Activated CD4-positive, alpha-beta T cell treated with anti-CD3 and anti-CD28 coated beads, Interleukin-2, amount 50 U/mL, for 4 hours (primary cell): ENCODE measurements around the gene RRBP1.

Experiments
- DNase-seq, 2 experiments: peaks; one replicate each; pipeline ENCODE4 v3.0.0-alpha.2; 2020

Gene RRBP1

DNA sequence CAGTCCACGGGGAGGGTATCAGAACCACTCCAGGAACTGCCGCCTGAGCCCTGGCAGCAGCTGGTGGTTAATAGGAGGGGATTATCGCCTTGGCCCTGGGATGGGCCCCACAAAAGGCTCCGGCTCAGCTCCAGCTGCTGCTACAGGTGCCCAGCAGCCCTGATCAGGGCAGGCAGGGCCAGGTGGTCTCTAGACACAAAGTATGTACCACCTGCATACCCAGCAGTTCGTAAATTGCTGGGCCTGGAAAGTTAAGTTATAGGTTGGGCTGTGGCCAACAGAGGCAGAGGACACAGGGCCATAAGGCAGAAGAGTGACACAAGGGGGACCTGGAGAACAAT is 35.1 kb downstream of the RRBP1 start:
- no peak for DNase-seq

DNA sequence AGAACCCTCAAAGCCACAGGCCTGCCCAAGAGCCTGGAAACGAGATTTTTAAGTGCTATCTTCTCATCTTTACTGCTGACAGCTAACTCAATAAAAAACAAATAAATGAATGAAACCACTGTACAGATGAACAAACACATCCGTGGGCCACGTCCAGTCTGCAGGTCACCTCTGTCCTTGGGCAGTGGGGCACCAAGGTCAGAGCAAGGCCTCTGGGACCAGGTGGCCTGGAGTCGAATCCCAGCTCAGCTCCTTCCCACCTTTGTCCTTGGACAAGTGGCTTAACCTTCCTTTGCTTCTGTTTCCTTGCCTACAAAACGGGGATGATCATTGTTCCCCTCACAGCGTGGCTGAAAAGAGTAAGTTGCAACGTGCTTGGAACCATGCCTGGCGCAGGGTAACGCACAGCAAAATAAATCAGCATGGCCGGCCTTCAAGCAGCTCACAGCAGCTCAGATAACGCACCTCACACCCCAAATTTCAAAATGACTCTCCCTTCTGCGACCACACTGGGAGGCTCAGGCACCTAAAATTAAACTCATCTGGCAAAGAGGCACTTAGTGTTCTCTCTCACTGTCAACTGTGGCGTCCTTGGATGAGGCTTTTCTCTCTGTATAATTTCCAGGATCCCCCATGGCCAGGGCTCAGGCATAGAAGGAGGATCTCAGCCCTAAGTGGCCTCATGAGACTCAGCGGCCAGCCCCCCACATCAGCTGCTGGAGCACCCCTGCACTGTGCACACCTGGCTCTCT is 35.7 kb downstream of the RRBP1 start:
- DNase-seq = no peak

DNA sequence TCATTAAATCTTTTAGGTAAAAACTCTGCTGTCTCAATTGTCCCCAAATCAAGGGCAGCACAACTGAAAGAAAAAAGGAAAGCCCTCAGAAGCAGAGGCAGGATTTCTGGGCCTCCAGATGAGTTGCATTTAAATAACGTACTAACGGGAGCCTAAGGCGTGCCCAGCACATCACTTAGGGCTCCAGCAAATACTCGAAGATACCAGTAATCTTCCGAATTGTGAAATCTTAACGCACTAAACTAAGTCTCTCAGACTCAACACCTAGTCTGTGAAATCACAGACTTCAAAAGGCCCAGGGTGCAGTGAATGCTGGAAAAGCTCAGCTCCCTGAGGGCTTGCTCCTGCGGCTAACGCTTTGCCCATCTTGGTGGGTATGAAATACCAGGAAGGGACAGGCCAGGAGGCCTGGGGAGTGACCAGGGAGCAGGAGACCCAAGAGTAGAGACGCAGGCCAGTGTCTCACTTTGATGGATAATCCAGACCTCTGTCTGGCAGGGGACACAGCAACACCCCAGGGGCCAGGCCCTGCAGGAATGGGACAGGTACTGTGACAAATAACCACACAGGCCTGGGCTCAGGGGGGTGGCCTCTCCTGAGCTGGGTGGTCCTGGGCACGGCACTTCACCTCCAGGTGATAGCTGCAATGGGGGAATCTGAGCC is 36.4 kb downstream of the RRBP1 start:
- DNase-seq = no peak

DNA sequence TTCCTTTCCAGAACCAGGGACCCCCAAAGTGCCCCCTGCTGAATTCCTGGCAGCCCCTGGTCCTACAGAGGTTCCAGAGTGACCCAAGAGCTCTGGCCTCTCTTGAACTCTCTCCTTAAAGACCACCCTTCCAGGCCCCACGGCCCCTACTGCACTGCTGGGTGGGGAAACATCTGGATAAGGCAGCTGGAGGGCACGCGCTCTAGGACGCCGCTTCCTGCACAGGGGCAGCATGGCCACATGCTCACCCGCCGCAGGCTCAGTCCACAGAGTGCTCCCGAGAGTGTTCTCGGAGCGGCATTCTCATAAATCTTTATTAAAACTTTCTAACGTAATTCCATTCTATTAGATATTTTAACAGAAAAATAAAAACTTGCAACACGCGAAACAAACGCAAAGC is 37.0 kb downstream of the RRBP1 start:
- DNase-seq = no peak

DNA sequence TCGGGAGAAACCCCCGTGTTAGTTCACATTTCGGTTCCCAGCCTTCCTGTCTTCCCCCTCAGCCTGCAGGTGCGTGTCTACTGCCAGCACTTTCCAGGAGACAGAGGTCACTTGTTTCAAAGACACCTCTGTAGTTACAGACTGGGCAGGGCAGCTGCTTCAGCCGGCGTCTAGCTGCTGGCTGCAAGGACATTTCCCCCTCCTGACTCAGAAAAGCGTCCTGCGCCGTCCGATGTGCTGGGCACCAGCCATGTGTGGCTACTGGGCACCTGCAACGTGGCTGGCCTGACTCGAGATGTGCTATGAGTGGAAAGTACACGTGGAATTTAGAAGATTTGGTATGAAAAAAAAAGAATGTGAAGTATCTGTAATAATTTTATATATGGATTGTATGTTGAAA is 37.6 kb downstream of the RRBP1 start:
- no peak for DNase-seq

DNA sequence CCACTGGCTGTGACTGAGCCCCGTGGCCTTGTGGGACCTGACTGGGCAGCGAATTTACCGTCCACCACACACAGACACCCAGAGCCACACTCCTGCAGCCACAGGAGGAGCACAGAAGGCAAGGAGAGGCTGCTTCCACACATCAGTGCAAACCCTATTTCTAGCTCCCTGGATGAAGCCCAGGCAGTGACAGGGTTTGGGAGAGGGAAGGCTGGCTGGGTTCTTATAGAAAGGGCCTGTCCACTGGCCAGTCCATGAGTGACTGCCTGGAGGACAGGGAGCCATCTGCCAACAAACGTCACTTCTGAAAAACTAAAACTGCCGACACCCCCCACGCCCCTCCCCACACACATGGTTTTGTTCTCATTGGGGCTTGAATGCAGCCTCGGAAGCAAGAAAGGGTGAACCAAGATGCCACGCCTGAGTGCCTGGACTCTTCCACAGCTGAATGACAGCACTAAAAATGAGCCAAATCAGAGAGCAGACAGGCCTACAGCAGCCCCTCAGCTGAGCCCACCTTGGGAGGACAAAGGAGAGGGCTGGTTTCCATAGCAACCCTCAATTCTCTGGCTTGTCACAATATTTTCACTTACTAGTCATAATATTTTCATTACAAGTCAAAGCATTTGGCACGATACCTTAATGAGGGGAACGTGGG is 38.4 kb downstream of the RRBP1 start:
- no peak for DNase-seq

DNA sequence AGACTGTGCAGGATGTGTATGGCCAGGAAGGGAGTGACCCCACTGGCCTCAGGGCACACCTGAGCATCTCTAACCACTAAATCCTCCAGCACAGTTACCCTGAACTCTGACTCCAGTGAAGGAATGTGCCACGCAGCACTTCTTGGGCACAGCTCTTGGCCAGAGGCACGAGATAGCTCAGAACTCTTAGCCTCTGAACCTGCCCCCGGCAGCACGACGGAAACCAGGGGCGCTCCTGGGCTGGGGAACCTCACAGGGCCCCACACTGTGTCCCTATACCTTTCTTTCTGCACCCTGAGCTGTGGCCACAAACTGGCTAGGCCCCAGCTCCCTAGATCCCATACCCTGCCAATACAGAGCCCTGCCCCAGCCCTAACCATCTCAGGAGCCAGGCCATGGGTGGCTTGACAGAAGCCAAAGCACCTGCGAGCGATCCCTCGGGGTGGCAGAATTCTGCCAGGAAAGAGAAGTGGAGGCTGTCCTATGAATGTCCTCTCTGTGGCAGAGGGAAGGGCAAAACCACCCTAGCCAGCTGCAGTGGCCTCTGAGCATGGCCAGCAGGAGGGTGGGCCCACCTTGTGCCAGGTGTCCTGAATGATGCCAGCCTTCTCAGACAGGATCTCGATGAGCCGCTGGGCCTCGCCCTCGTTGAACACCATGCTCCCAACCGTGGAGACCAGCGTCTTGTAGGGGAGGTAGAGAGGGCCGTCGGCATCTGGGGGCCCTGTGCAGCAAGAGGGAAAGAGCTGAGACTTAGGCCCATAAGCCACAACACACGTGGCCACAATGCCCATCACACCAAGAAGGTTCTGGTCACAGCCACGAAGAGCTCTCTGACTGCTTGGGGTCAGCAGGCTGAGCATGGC is 39.4 kb downstream of the RRBP1 start:
- DNase-seq = no peak

DNA sequence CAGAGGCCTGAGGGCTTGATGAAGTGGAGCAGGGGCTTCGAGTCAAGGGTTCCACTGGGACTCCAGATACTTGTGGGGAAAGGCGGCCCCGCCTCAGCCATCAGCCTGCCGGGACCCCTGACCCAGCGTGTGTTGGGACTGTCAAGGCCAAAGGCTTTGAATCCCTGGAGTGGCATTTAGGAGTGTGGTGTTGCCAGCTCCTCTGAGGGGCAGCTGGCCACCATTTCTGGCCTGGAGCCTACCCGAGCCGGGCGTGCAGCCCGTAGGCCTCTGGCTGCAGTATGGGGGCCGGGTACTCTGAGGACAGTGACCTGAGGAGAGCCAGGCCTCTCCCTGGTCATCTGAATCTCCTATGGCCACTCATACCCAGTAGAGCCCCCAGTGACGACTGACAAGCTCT is 40.0 kb downstream of the RRBP1 start:
- no peak for DNase-seq

DNA sequence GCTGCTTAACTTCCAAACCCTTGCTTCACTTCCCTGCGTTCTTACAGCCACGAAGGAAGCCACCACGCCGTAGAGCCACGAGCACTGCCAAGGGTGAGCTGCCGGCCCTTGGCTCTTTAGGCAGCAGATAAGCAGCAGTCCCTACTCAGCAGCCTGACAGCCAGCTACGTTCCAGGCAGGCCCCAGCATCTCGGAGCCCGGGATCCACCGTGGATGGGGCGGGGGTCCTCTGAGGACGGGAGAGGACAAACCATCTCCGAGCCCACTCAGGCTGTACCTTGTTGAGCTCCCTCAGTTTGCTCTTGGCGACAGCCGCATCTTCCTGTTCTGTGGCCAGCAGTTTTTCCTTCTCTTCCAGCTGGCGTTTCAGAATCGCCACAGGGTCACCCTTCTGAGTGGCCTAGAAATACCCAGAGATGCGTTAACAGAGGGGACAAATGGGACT is 40.5 kb downstream of the RRBP1 start:
- DNase-seq = no peak

DNA sequence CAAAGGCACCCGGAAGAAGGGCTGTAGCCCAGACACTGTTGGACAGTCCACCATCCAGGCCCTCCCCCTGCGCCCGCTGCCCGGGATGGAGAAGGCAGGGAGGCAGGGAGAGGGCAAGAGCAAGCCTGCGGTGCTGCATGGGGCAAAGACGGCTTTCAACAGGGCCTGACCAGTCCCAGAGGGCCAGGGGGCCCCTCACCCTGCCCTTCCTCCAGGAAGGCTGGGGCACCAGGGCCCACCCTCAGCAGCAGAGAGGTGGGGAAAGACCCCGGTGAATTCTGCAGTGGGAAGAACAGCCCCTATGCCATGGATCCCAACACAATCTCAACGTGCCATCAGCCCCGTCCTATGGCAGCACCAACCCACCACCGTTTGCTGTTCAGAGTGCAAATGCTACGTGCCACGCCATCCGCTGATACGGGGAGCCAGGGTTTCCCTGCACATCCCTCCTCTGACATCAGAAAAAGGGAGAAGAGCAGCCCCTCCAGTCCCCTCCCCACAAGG is 41.1 kb downstream of the RRBP1 start:
- DNase-seq = no peak

DNA sequence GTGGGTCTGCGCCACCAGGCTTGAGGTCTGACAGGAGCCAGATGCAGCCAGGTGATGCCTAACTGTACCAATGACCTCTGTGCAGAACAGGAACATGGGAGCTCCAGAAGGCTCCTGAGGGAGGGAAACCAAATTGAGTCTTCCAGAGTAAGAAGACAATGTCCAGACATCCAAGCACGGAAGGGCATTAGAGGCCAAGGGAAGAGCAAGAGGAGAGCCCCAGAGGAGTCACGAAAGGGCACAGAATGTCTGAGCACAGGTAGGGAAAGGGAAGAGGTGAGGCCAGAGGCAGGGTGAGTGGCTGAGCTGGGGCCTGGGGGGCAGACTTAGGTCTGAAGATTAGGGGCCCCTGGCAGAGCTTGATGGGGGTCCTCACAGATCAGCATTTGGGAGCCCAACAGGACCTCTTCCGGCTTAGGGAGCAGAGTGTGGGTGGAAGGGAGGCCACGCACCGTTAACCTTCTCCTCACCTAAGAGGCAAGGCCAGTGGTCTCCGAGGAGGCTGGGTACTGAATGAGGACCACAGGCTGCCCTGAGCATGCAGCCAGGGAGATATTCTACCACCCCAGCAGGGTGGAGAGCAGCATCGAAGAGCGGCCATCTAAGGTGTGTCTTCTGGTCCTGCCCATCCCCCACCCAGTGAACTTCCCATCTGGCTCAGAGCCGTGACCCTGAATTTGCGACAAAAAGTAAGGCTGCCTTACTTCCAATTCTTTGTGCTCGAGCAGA is 41.7 kb downstream of the RRBP1 start:
- no peak for DNase-seq

DNA sequence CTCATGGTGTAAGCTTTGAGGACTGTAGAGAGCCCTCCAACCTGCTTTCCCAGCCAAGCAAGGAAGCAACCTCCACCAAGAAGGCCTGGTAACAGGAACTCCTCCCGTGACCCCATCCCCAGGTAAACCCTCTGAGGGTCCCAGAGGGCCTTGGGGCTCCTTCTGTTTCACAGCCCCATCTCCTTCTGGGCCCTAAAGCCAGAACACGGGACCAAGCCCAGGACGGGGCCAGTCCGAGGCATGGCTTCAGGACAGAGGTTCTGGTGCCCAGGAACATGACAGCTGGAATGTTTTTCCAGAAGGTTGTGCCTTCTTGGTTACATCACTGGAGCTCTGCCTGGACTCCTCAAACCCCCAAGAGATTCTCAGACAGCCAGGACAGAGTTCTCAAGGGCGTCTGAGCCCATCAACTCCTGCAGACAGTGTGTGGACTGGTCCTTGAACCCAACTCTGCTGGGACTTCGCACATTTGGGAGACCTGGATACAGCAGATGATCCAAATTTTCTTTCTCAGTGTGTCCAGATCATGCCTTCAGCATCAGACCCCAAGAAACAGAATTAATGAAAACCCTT is 43.1 kb downstream of the RRBP1 start:
- DNase-seq = no peak

DNA sequence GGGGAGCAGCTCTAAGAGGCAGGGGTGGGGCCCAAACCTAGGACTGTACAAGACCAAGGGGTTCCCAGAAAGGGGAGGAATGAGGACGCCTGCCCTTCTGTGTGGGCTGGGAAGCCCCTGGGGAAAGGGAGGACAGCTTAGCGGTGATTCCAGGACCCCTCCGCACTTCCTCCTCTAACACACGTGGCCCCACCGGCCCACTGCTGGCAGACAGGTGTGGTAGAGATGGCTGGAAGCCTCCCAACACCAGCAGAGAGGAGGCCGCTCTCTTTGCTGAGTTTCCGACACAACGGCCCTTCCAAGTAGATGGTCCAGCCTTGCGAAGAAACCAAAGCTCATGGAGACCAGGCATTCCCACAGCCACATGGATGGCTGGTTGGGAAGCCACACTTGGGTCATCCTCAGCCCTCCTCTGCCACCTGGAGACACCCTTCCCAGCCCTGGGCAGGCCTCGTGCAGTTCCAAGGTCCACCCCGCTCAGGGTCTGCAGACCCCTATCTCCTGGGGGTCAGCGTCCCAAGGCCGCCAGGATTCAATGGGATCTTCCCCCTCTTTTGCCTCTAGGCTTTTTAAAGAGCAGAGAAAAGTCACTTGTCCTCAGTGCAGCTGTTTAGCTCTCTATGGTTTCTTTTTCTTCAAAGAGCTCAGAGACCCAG is 43.9 kb downstream of the RRBP1 start:
- DNase-seq = no peak

DNA sequence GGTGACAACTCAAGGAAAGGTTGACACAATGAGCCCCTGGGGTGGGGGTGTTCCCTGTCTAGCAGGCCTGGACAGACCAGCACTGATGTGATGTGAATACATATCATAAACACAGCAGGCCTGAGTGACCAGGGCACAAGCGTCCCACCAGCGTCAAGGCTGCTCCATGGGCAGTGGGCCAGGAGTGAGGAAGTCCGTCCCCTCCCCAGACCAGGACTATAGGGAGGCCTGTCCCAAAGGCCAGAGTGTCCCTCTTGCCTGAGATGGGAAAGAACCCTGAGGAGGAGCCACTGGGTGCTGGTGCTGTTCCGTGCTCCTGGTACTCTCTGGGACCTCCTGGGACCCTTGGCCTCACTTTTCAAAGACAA is 44.6 kb downstream of the RRBP1 start:
- no peak for DNase-seq

DNA sequence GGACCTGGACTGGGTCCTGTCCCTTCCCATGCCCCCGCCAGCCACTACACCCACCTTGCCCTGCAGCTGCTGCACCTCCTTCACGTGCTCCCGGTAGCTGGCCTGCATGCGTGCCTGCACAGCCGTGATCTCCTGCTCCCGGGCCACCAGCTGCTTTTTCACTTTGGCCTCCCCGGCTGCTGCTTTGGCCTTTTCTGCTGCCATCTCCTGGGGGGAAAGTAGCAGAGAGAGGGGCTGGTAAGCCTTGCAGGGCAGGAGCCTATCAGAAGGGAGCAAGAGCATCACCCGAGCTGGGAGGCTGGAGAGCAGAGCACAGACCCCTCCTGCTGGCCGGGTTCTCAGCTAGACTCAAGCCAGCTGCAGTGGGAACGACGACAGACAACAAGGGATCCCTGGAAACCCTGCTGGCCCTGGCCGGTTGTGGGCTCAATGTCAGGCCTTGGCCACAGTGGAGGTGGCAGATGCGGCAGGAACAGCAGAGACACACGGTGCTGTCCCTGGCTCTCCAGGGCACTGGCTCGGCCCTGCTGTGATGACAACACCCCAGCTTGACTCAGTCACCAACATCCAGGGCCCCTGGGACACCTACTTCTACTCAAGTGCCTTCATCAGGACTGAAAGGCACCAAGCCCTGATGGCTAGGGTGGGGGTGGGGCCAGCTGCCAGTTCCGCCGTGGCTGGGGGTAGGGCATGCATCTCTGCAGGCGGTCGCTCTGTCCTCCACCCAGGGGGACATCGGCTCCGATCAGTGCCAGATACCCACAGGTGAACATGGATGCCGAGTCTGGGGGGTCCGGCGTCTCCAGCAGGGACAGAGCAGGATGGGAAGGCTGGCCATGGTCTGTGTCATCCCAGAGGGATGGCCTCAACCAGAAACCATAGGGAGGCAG is 45.3 kb downstream of the RRBP1 start:
- no peak for DNase-seq

DNA sequence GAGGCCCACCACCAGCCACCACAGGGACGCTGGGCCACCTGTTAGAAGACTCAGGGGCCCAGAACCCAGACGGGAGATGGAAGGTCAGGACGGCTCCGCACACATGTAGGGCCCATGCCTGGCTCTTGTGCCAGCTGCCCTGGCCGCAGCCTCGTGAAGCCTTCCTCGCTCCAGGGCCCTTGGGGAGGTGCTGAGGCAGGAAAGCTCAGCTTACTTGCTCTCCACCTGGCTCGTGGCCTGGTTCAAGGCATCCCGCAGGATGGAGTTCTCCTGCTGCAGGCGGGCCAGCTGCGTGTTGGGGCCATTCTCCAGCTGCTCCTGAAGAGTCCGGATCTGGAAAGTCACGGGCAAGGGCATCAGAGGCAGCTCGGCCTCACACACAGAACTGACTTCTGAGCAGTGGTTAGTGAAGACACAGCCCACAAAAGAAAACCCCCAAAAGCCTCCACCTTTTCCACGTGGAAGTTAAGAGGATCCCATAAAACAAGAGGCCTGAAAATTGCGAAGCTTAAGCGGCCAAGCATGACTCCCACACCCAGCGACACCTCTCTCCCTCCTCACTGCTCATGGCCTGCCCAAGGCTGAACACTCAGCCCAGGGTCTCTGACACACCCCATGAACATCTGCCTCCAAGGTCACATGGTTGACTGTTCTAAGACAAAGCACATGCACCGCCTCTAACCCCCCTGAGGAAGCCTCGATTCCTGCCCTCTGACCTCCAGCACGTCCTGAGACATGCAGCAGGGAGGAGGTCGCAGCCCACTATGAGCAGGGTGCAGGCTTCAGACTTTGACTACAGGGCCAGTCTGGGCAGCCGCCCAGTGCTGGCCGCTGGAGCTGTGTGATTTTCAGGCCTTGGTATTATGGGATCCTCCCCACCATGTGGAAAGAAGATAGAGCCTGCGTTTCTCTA is 46.5 kb downstream of the RRBP1 start:
- DNase-seq = no peak

DNA sequence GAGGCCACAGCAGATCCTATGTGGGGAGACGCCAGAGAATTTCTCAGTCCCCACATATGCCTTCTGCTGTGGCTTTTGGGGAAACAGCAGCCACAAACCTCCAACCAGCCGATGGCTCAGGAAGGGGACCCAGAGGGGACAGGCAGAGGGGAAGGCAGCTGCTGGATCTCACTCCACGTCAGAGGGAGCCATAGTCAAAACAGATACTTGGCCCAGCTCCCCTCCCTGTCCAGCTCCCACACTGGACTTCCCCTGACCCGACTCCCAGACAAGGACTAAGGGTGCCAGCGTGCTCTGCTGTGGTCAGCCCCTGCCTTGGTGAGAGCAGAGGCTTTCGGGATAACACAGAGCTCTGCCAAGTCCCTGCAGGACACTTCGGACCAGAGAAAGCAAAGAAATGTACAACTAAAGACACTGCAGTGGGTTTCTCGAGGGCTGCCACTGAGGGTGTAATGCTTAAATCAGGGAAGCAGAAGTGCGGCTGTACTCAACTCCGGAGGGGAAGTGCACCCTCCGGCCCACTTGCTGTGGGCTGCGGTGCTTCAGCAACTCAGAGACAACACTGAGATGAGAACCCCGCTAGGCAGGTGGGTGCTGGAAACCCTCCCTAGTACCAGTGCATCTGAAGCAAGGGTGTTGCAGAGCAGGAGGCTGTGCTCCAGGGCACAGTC is 47.2 kb downstream of the RRBP1 start:
- no peak for DNase-seq

DNA sequence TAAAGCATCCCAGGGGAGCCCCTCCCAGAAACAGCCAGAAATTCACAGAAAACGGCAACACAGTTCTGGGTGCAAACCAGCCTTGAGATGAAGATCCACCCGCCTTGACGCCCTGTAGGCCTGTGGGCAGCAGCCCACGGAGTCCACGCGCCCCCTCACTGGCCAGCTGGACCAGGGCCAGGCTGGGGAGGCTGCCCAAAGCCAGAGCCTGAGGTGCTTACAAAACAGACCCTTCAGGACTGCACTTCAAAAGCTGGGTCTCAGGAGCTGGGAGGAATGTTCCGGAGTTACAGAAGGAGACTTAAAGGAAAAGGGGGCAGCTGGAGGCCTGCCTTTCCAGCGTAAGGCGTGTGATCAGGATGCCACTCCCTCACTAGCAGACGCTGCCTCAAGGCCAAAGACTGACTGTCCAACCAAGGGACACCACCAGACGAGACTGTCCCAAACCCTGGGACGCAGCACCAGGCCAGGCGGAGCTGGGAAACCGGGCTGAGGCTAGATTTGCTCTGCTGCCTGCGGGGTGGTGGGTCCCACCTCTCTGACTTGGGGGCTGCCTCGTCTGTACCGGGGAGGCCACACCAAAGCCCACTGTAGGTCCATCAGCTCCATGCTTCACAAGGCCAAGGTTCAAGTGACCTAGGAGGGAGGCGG is 48.1 kb downstream of the RRBP1 start:
- DNase-seq = no peak
